ENCODE results near the gene TEX2. TPM values are rescaled to one million over a fixed set of nuclear protein-coding genes. Genes with fewer than 3 reads are reported as not detected.
A peak's percentile ranks its signal among the peaks of the same experiment; 100 is the strongest.
"Not testable (repeated sequence)": the region's sequence is repeated elsewhere in the genome, so short reads cannot be mapped to it uniquely, and the experiment has no call there.

TEX2 gene
- total RNA-seq, 1 donor from 2014 or later, result 36.1 TPM

GRCh38 chr17:64213995-64214811 lies 48.9 kb downstream of the TEX2 start:
- DNase-seq (ENCODE audit: low read depth in 2 of 2), result no peak

GRCh38 chr17:64212122-64212521 lies 50.9 kb downstream of the TEX2 start:
- DNase-seq (ENCODE audit: low read depth in 2 of 2), result no peak

- DNase-seq (ENCODE audit: low read depth in 2 of 2), result no peak
These were observed 53.1 kb downstream of the TEX2 start for GRCh38 chr17:64209983-64210382.

- no peak for DNase-seq (ENCODE audit: low read depth in 2 of 2)
These were observed 53.6 kb downstream of the TEX2 start for GRCh38 chr17:64209356-64209941.

GRCh38 chr17:64208656-64209055 lies 54.4 kb downstream of the TEX2 start:
- DNase-seq (ENCODE audit: low read depth in 2 of 2), result not testable (repeated sequence)

- DNase-seq (ENCODE audit: low read depth in 2 of 2), result no peak
These were observed 57.3 kb downstream of the TEX2 start for GRCh38 chr17:64205804-64206203.

- DNase-seq (ENCODE audit: low read depth in 2 of 2), result no peak
These were observed 59.4 kb downstream of the TEX2 start for GRCh38 chr17:64203630-64204029.

- peak in 1 of 2 donors; percentile 39 for DNase-seq (ENCODE audit: low read depth in 2 of 2)
These were observed 60.2 kb downstream of the TEX2 start for GRCh38 chr17:64202683-64203344.

GRCh38 chr17:64200080-64201032 lies 62.7 kb downstream of the TEX2 start:
- no peak for DNase-seq (ENCODE audit: low read depth in 2 of 2)

- DNase-seq (ENCODE audit: low read depth in 2 of 2), result no peak
These were observed 64.5 kb downstream of the TEX2 start for GRCh38 chr17:64198331-64199090.

GRCh38 chr17:64196601-64197000 lies 66.5 kb downstream of the TEX2 start:
- peak in 1 of 2 donors; percentile 71 for DNase-seq (ENCODE audit: low read depth in 2 of 2)

GRCh38 chr17:64193561-64193960 lies 69.5 kb downstream of the TEX2 start:
- DNase-seq (ENCODE audit: low read depth in 2 of 2), result no peak

- no peak for DNase-seq (ENCODE audit: low read depth in 2 of 2)
These were observed 70.5 kb downstream of the TEX2 start for GRCh38 chr17:64192589-64192988.

GRCh38 chr17:64190472-64190871 lies 72.6 kb downstream of the TEX2 start:
- peak in 1 of 2 donors; percentile 41 for DNase-seq (ENCODE audit: low read depth in 2 of 2)

GRCh38 chr17:64188088-64188487 lies 75.0 kb downstream of the TEX2 start:
- no peak for DNase-seq (ENCODE audit: low read depth in 2 of 2)

- DNase-seq (ENCODE audit: low read depth in 2 of 2), result no peak
These were observed 75.8 kb downstream of the TEX2 start for GRCh38 chr17:64187093-64187895.

- DNase-seq (ENCODE audit: low read depth in 2 of 2), result no peak
These were observed 76.6 kb downstream of the TEX2 start for GRCh38 chr17:64186171-64187092.

GRCh38 chr17:64185557-64185956 lies 77.5 kb downstream of the TEX2 start:
- not testable (repeated sequence) for DNase-seq (ENCODE audit: low read depth in 2 of 2)

- DNase-seq (ENCODE audit: low read depth in 2 of 2), result no peak
These were observed 78.0 kb downstream of the TEX2 start for GRCh38 chr17:64185101-64185500.
